Breast epithelium (tissue), 3 donors: ENCODE data around the gene CHCHD6.

Experiments used
- CTCF ChIP-seq, 3 donors: fragments of 450-650 bp; IDR thresholded peaks; one replicate each; pipeline ENCODE4 v1.5.1; 2016 to 2017; ENCODE audit warnings: antibody characterized with exemption in 3 of 3, mild to moderate bottlenecking in 3 of 3, moderate library complexity in 3 of 3
- POLR2A ChIP-seq: fragments of 450-650 bp; IDR thresholded peaks from one replicate; pipeline ENCODE4 v1.6.1; 2016; ENCODE audit warnings: antibody characterized with exemption, mild to moderate bottlenecking, moderate library complexity
- POLR2AphosphoS5 ChIP-seq, 3 donors: sonication (generic); formaldehyde crosslinking; IDR thresholded peaks; one replicate each; pipeline ENCODE4 v1.6.1; 2017; ENCODE audit warnings: antibody characterized with exemption in 3 of 3

- TF ChIP-seq CTCF (IDR thresholded peaks at IDR 0.05) (no peak), POLR2A (no peak), POLR2AphosphoS5 (IDR thresholded peaks at IDR 0.05) (no peak)
Observed at GRCh38 chr3:126696701-126697267, 7.3 kb upstream of the CHCHD6 start.
